KMS-11 (cell line): ENCODE measurements around the gene COL5A1.

Experiments used
- H2AFZ ChIP-seq: fragments of 200-600 bp; sonication (generic); 2 replicates; pipeline ENCODE4 v1.6.1; 2016; ENCODE audit warnings: antibody characterized with exemption, mixed run types, low read depth
- H3K27ac ChIP-seq: fragments of 200-600 bp; sonication (generic); 2 replicates; pipeline ENCODE4 v1.6.1; 2016; ENCODE audit warnings: mild to moderate bottlenecking, mixed run types
- H3K27me3 ChIP-seq: fragments of 200-600 bp; sonication (generic); 2 replicates; pipeline ENCODE4 v1.6.1; 2017; ENCODE audit warnings: mild to moderate bottlenecking, low read depth, mixed run types, moderate library complexity; ENCODE audit not compliant: insufficient read depth
- H3K36me3 ChIP-seq: fragments of 200-600 bp; sonication (generic); 2 replicates; pipeline ENCODE4 v1.6.1; 2017; ENCODE audit warnings: mild to moderate bottlenecking, mixed run types; ENCODE audit not compliant: insufficient read depth
- H3K4me1 ChIP-seq: fragments of 200-600 bp; sonication (generic); 2 replicates; pipeline ENCODE4 v1.6.1; 2016; ENCODE audit warnings: mild to moderate bottlenecking, low read depth, mixed run types; ENCODE audit not compliant: poor library complexity, severe bottlenecking
- H3K4me2 ChIP-seq: fragments of 200-600 bp; sonication (generic); 2 replicates; pipeline ENCODE4 v1.7.0; 2016; ENCODE audit warnings: mild to moderate bottlenecking, mixed run types
- H3K4me3 ChIP-seq: fragments of 200-600 bp; sonication (generic); IDR thresholded peaks from 2 replicates; pipeline ENCODE4 v1.6.1; 2017; ENCODE audit warnings: low read depth, low read length, mixed read lengths; ENCODE audit not compliant: insufficient read depth
- H3K79me2 ChIP-seq: fragments of 200-600 bp; sonication (generic); 2 replicates; pipeline ENCODE4 v1.6.1; 2016; ENCODE audit warnings: low read depth, mixed run types; ENCODE audit not compliant: insufficient read depth
- H3K9ac ChIP-seq: fragments of 200-600 bp; sonication (generic); 2 replicates; pipeline ENCODE4 v1.6.1; 2016; ENCODE audit warnings: mild to moderate bottlenecking, mixed run types
- H4K20me1 ChIP-seq: fragments of 200-600 bp; sonication (generic); 2 replicates; pipeline ENCODE4 v1.6.1; 2016; ENCODE audit warnings: mild to moderate bottlenecking, mixed run types; ENCODE audit not compliant: insufficient read depth
- TF ChIP-seq, protein P1 (sequence below): fragments of 200-600 bp; sonication (generic); conservative IDR thresholded peaks from 2 replicates; pipeline ENCODE4 v1.6.1; 2017; ENCODE audit warnings: low read depth, mild to moderate bottlenecking, antibody characterized with exemption, low read length, moderate library complexity, mixed read lengths

Gene COL5A1

DNA sequence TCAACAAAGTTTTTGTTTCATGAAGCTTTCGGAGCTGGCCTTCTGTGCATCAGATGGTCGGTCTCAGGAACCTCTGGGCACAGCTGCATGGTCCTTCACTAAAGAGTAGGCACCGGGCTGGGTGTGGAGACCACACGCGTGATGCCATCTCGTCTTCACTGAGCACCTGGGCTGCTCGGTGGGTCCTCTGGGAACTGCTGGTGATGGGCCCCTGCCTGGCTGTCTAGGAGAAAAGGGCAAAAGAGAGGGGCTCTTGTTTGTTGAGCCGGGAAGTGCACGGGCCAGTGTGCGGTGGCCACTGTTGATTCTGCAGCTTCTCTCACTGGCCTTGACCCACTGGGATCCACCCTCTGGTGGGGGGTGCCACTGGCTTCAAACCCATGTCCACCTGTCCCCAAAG is 46.0 kb downstream of the COL5A1 start:
- TF ChIP-seq, protein P1, sequence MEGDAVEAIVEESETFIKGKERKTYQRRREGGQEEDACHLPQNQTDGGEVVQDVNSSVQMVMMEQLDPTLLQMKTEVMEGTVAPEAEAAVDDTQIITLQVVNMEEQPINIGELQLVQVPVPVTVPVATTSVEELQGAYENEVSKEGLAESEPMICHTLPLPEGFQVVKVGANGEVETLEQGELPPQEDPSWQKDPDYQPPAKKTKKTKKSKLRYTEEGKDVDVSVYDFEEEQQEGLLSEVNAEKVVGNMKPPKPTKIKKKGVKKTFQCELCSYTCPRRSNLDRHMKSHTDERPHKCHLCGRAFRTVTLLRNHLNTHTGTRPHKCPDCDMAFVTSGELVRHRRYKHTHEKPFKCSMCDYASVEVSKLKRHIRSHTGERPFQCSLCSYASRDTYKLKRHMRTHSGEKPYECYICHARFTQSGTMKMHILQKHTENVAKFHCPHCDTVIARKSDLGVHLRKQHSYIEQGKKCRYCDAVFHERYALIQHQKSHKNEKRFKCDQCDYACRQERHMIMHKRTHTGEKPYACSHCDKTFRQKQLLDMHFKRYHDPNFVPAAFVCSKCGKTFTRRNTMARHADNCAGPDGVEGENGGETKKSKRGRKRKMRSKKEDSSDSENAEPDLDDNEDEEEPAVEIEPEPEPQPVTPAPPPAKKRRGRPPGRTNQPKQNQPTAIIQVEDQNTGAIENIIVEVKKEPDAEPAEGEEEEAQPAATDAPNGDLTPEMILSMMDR, result no peak
- H3K36me3 ChIP-seq, result no peaks in the 10 kb centered on the region

DNA sequence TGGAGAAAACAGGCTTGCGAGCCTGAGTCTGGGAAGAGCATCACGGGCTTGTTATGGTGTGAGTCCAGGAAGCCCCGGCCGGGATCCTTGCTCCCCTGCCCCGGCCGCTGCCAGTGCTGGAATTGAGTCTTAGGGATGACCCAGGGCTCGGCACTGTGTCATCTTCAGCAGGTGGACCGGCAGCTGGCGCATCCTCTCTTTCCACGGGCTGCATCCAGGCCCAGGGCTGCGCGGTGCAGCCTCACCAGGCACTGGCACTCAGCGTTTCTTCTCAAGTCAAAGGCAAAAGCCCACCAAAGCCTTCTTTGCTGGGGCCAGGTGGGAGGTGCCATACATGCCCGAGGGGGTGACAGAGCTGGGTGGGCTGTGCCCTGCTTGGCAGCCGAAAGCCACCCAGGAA is 46.6 kb downstream of the COL5A1 start:
- H3K27ac ChIP-seq, result no peak overlapping the region
- H3K4me2 ChIP-seq, result no peak overlapping the region
- H3K4me1 ChIP-seq, result no peaks in the 10 kb centered on the region
- H4K20me1 ChIP-seq, result no peaks in the 10 kb centered on the region
- no peak overlapping the region for H3K4me3 ChIP-seq
- no peaks in the 10 kb centered on the region for H3K36me3 ChIP-seq
- peaks cover 45% of the 10 kb centered on the region for H3K27me3 ChIP-seq
- H3K79me2 ChIP-seq, result no peaks in the 10 kb centered on the region
- TF ChIP-seq, protein P1, result no peak
- no peak overlapping the region for H2AFZ ChIP-seq
- H3K9ac ChIP-seq, result no peak overlapping the region

More for the DNA sequence above, 46.0 kb downstream of the COL5A1 start:
- Histone ChIP-seq H3K4me3 (no peak overlapping the region), H3K4me1 (no peaks in the 10 kb centered on the region), H4K20me1 (no peaks in the 10 kb centered on the region), H3K9ac (no peak overlapping the region), H3K27me3 (peaks cover 43% of the 10 kb centered on the region), H3K27ac (no peak overlapping the region), H2AFZ (no peak overlapping the region), H3K79me2 (no peaks in the 10 kb centered on the region), H3K4me2 (no peak overlapping the region)

DNA sequence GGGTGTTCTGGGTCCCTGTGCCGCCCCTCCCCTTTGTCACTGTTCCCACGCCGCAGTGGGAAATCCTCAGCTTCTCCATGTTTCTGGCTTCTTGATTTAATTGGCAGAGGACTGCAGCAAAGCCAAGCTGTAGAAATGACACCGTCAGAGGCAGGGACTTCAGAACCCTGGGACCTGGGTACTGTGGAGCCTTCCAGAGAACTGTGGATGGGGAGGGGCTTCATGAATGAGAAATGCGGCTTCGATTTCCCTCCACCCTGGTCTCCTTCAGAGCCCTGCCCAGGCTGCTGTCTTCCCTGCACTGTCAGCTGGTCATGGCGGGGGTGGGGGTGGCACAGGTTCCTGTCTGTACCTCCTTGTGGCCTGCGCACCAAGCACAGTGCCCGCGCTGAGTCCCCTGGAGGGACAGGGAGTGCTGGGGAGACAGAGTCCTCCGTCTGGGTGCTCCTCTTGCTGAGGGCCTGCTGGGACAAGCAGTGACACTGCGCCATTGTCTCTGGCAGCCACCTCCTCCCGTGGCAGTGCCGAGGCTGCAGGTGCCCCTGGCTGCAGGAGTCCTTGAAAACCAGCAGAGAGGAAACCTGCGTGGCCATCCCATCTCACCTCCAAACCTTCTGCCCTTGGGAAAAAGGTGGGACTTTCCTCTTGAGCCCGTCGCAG is 47.2 kb downstream of the COL5A1 start:
- no peak overlapping the region for H3K4me3 ChIP-seq
- H3K36me3 ChIP-seq, result no peaks in the 10 kb centered on the region
- H4K20me1 ChIP-seq, result no peaks in the 10 kb centered on the region
- no peak overlapping the region for H3K9ac ChIP-seq
- TF ChIP-seq, protein P1, result no peak
- H3K79me2 ChIP-seq, result no peaks in the 10 kb centered on the region
- H3K4me2 ChIP-seq, result no peak overlapping the region
- no peak overlapping the region for H2AFZ ChIP-seq
- peaks cover 51% of the 10 kb centered on the region for H3K27me3 ChIP-seq
- H3K4me1 ChIP-seq, result no peaks in the 10 kb centered on the region
- H3K27ac ChIP-seq, result no peak overlapping the region

DNA sequence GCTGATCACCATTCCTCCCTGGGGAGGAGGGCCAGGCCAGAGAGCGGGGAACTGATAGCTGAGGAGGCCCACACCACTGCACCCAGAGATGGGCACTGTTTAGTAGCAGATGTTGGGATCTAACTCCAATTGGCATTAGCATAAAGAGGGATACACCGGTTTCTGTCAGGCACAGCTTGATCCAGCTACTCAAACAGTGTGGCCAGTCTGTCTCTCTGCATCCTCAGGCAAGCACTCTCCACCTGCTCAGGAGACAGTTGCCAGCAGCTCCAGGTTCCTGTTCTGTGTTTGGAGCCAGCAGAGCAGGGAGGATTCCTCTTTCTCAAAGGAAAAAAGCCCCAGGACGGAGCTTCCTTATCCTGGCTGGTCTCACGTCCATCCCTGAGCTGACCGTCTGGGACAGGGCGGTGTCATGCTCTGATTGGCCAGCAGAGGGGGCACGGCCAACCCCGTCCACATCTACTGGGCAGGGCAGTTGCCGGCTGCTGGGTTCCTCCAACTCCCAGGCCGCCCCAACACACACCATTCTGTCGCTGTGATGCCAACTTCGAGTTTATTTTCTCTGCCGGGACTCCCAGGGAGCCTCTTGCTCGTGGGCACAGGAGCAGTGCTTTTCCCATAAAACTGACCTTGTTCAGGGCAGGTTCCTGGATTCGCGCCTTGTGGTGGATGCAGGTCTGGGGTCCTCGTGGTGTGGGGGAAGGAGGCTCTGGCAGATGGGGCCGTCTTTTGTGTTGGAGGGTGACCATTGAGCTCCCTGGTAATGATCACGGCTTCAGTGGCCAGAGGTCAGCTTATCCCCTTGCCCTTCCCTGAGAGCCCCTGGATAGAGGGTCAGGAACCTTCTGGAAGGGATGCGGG is 47.9 kb downstream of the COL5A1 start:
- H3K27ac ChIP-seq, result no peak overlapping the region
- H3K4me2 ChIP-seq, result no peak overlapping the region
- TF ChIP-seq, protein P1, result peak; percentile 63
- no peaks in the 10 kb centered on the region for H3K4me1 ChIP-seq
- H3K27me3 ChIP-seq, result peaks cover 52% of the 10 kb centered on the region
- no peak overlapping the region for H3K9ac ChIP-seq
- H3K36me3 ChIP-seq, result no peaks in the 10 kb centered on the region
- no peaks in the 10 kb centered on the region for H3K79me2 ChIP-seq
- H4K20me1 ChIP-seq, result no peaks in the 10 kb centered on the region
- H3K4me3 ChIP-seq, result no peak overlapping the region
- H2AFZ ChIP-seq, result no peak overlapping the region
